ENCODE data around the gene PATE1.

Gene PATE1

DNA sequence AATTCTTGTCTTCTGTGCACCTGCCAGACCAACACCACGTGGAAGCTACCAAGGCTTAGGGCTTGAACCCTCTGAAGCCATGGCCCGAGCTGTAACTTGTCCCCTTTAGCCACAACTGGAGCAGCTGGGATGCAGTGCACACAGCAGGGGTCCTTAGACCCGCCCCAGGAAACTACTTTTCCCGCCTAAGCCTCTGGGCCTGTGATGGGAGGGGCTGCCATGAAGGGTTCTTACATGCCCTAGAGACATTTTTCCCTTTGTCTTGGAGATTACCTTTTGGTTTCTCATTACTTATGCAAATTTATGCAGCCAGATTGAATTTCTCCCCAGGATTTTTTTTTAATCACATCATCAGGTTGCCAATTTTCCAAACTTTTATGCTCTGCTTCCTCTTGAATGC, 51.6 kb downstream of the PATE1 start:
- FAIRE-seq: no peak
